Prostate gland (tissue), 2 donors: Measurements from ENCODE around the gene THRB. TPM values are rescaled to one million over a fixed set of nuclear protein-coding genes. Genes with fewer than 3 reads are reported as not detected.

Experiments used
- DNase-seq: peaks from one replicate; pipeline ENCODE4 v3.0.0-alpha.2; 2019; ENCODE audit warnings: low spot score
- H3K27ac ChIP-seq, 2 donors: fragments of 200-600 bp; sonication (generic); 2 replicates each; pipeline ENCODE4 v1.5.1; 2017 to 2019
- H3K27me3 ChIP-seq: fragments of 200-600 bp; sonication (generic); replicated peaks from 2 replicates; pipeline ENCODE4 v1.5.1; 2019; ENCODE audit not compliant: insufficient read depth
- H3K36me3 ChIP-seq, 2 donors: fragments of 200-600 bp; sonication (generic); 1 replicate in 1 of 2; 2 replicates in 1 of 2; pipeline versions ENCODE4 v1.5.1 to v1.8.1; 2017 to 2019
- H3K4me1 ChIP-seq: fragments of 200-600 bp; sonication (generic); replicated peaks from 2 replicates; pipeline ENCODE4 v1.5.1; 2019
- H3K4me3 ChIP-seq, 2 donors: fragments of 200-600 bp; sonication (generic); 2 replicates each; pipeline ENCODE4 v1.5.1; 2017 to 2019
- H3K9me3 ChIP-seq: fragments of 200-600 bp; sonication (generic); 2 replicates; pipeline ENCODE4 v1.5.1; 2017
- CTCF ChIP-seq, 4 experiments: fragments of 200-600 bp in 2 of 4; fragments of 450-650 bp in 2 of 4; sonication (generic) in 2 of 4; IDR thresholded peaks; 1 replicate in 3 of 4; 2 replicates in 1 of 4; pipeline ENCODE4 v1.5.1; 2016 to 2019; ENCODE audit warnings: antibody characterized with exemption in 4 of 4, mild to moderate bottlenecking in 2 of 4, moderate library complexity in 2 of 4
- POLR2A ChIP-seq: fragments of 450-650 bp; IDR thresholded peaks from one replicate; pipeline ENCODE4 v1.6.1; 2016; ENCODE audit warnings: antibody characterized with exemption, mild to moderate bottlenecking
- POLR2AphosphoS5 ChIP-seq: sonication (generic); formaldehyde crosslinking; IDR thresholded peaks from one replicate; pipeline ENCODE4 v1.6.1; 2017; ENCODE audit warnings: antibody characterized with exemption
- WGBS: methylation state at CpG from one replicate; pipeline ENCODE4 v1.1.5; 2018; 5-methylcytosine and 5-hydroxymethylcytosine counted together
- intact Hi-C: fragments of 100-400 bp; cut with DNase I; formaldehyde crosslinking; loops from one replicate; pipeline ENCODE4 v1.14.2; 2022
- total RNA-seq, 2 donors: library from RNA; depleted of rRNA; stranded (reverse); fragments of >200 nt; gene quantifications; one replicate each; pipeline ENCODE4 v1.1.0, GENCODE V29; 2016

THRB gene
- total RNA-seq, 2 donors from 2014 or later = 13.0 to 39.6 TPM

GRCh38 chr3:24145481-24145880, 349.2 kb downstream of the THRB start:
- Histone ChIP-seq H3K27me3 (no peaks in the 10 kb centered on the region), H3K27ac (no peak overlapping the region), H3K4me1 (no peaks in the 10 kb centered on the region), H3K36me3 (no peaks in the 10 kb centered on the region), H3K9me3 (no peaks in the 10 kb centered on the region), H3K4me3 (no peak overlapping the region)
- TF ChIP-seq CTCF (IDR thresholded peaks at IDR 0.05) (no peak), POLR2AphosphoS5 (no peak), POLR2A (no peak)
- no peak for DNase-seq
- intact Hi-C loops = no loop called here

- no peak for DNase-seq
- whole genome bisulfite sequencing = 80% methylated on average over 1 of the region's 1 CpG
- Histone ChIP-seq H3K36me3 (no peaks in the 10 kb centered on the region), H3K4me3 (no peak overlapping the region), H3K27me3 (no peaks in the 10 kb centered on the region), H3K9me3 (no peaks in the 10 kb centered on the region), H3K4me1 (peaks cover 15% of the 10 kb centered on the region), H3K27ac (peak overlapping the region in 1 of 2 donors; percentile 29)
- TF ChIP-seq POLR2AphosphoS5 = no peak
- intact Hi-C loops = loop anchor here (5.0 kb wide), 1 partner anchor 95 kb away; no protein-coding TSS in a partner anchor
Measured at GRCh38 chr3:24142127-24142526, 352.5 kb downstream of the THRB start.

GRCh38 chr3:24141548-24141947, 353.1 kb downstream of the THRB start:
- Histone ChIP-seq H3K36me3 (no peaks in the 10 kb centered on the region), H3K9me3 (no peaks in the 10 kb centered on the region), H3K4me1 (peaks cover 15% of the 10 kb centered on the region), H3K27me3 (no peaks in the 10 kb centered on the region), H3K4me3 (no peak overlapping the region), H3K27ac (peak overlapping the region in 1 of 2 donors; percentile 29)
- intact Hi-C loops = loop anchor here (5.0 kb wide), 1 partner anchor 94 kb away; no protein-coding TSS in a partner anchor
- no peak for DNase-seq
- TF ChIP-seq POLR2A (no peak), CTCF (IDR thresholded peaks at IDR 0.05) (no peak), POLR2AphosphoS5 (no peak)
- 45% methylated on average over 2 of the region's 2 CpGs for WGBS

- Histone ChIP-seq H3K27me3 (no peaks in the 10 kb centered on the region), H3K4me1 (peaks cover 16% of the 10 kb centered on the region), H3K27ac (peak overlapping the region; percentile 47 to 68), H3K4me3 (no peak overlapping the region), H3K9me3 (no peaks in the 10 kb centered on the region), H3K36me3 (no peaks in the 10 kb centered on the region)
- DNase-seq = peak; percentile 37
- WGBS = 36% methylated on average over 4 of the region's 4 CpGs
- TF ChIP-seq CTCF (IDR thresholded peaks at IDR 0.05) (no peak), POLR2AphosphoS5 (peak; percentile 81)
- intact Hi-C loops = loop anchor here (5.0 kb wide), 1 partner anchor 92 kb away; no protein-coding TSS in a partner anchor
Measured at GRCh38 chr3:24139463-24140412, 354.9 kb downstream of the THRB start.

GRCh38 chr3:24138876-24139256, 355.8 kb downstream of the THRB start:
- WGBS = 82% methylated on average over 1 of the region's 1 CpG
- H3K27ac ChIP-seq = peak overlapping the region in 1 of 2 donors; percentile 68

More at GRCh38 chr3:24138876-24139256, 355.8 kb downstream of the THRB start:
- H3K27me3 ChIP-seq = no peaks in the 10 kb centered on the region
- H3K4me3 ChIP-seq = no peak overlapping the region
- H3K4me1 ChIP-seq = peaks cover 23% of the 10 kb centered on the region
- no peaks in the 10 kb centered on the region for H3K36me3 ChIP-seq
- no peak for DNase-seq
- H3K9me3 ChIP-seq = no peaks in the 10 kb centered on the region
- no peak for TF ChIP-seq POLR2AphosphoS5
- TF ChIP-seq POLR2A = no peak
- intact Hi-C loops = no loop called here
